Body of pancreas (tissue), 4 donors: ENCODE data around the gene GALNT2. TPM values are rescaled to one million over a fixed set of nuclear protein-coding genes. Genes with fewer than 3 reads are reported as not detected.

Experiments used
- ATAC-seq: fragments of 150-250 bp; one replicate; pipeline ENCODE4 v1.9.1; 2016
- DNase-seq, 4 donors: peaks; one replicate each; pipeline ENCODE4 v3.0.0-alpha.2; 2019
- H3K27ac ChIP-seq, 4 donors: fragments of 200-600 bp; sonication (generic); 1 replicate in 3 of 4; 2 replicates in 1 of 4; pipeline versions ENCODE4 v1.5.1 to v1.6.1; 2016 to 2019; ENCODE audit warnings: mild to moderate bottlenecking in 1 of 4, mixed read lengths in 1 of 4, moderate library complexity in 1 of 4
- H3K27me3 ChIP-seq, 2 donors: fragments of 200-600 bp; sonication (generic); one replicate each; pipeline ENCODE4 v1.6.0; 2016; ENCODE audit warnings: mild to moderate bottlenecking in 1 of 2
- H3K36me3 ChIP-seq, 2 donors: fragments of 200-600 bp; sonication (generic); replicated peaks in 1 of 2; 2 replicates each; pipeline ENCODE4 v1.5.1; 2016; ENCODE audit warnings: low read depth in 2 of 2; ENCODE audit not compliant: insufficient read depth in 1 of 2
- H3K4me1 ChIP-seq: fragments of 200-600 bp; sonication (generic); one replicate; pipeline ENCODE4 v1.6.0; 2016
- H3K4me3 ChIP-seq, 2 donors: fragments of 200-600 bp; sonication (generic); 1 replicate in 1 of 2; 2 replicates in 1 of 2; pipeline ENCODE4 v1.5.1; 2016 to 2019
- H3K9me3 ChIP-seq, 3 donors: fragments of 200-600 bp; sonication (generic); 1 replicate in 2 of 3; 2 replicates in 1 of 3; pipeline ENCODE4 v1.5.1; 2016
- POLR2A ChIP-seq, 3 donors: fragments of 450-650 bp; IDR thresholded peaks; one replicate each; pipeline ENCODE4 v1.6.1; 2016; ENCODE audit warnings: antibody characterized with exemption in 3 of 3, mild to moderate bottlenecking in 2 of 3
- WGBS, 2 donors: methylation state at CpG; one replicate each; pipeline ENCODE4 v1.1.5; 2017; 5-methylcytosine and 5-hydroxymethylcytosine counted together
- intact Hi-C: fragments of 100-400 bp; cut with DNase I; formaldehyde crosslinking; loops from one replicate; pipeline ENCODE4 v1.15.1; 2023
- total RNA-seq, 2 donors: library from RNA; depleted of rRNA; stranded (reverse); fragments of >200 nt; gene quantifications; one replicate each; pipeline ENCODE4 v1.1.0, GENCODE V29; 2016
- TF ChIP-seq, protein P1 (sequence below), 7 experiments: fragments of 450-650 bp in 4 of 7; fragments of 200-600 bp in 3 of 7; sonication (generic) in 3 of 7; IDR thresholded peaks; one replicate each; pipeline ENCODE4 v1.5.1; 2016 to 2019; ENCODE audit warnings: antibody characterized with exemption in 7 of 7

GALNT2 gene
- total RNA-seq, 2 donors from 2014 or later = 45.9 to 68.6 TPM

DNA sequence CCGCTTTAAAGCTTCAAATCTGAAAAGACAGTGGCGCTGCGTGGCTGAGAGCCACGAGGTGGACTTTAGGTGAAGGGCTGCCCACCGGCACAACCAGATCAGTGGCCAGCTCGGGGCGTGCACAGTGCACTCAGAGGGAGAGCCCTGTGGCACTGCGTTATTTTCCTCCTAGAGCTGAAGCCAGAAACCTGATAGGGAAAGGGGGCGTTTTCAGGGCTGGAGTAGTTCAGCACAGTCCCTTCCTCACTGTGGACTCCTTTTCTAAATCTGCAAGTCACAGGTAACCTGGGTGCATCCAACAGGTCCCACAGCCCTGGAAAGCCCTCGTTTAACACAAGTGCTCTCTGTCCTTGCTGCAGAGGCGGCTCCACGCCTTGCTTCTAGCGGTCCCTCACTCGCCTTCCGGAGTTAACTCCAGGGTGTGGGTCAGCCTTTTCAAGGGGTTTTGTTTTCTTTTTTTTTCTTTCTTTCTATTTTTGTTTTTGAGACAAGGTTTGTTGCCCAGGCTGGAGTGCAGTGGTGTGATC, 81.2 kb downstream of the GALNT2 start:
- peaks cover 91% of the 10 kb centered on the region for H3K4me1 ChIP-seq
- DNase-seq (no peak), ATAC-seq (peak; percentile 25)
- 52 to 55% methylated on average over 14 to 15 of the region's 15 CpGs for WGBS, 2 donors
- H3K27ac ChIP-seq = peak overlapping the region in 2 of 4 donors; percentile 33 to 53
- H3K4me3 ChIP-seq = no peak overlapping the region
- TF ChIP-seq POLR2A (IDR thresholded peaks at IDR 0.05) = no peak
- TF ChIP-seq, protein P1, sequence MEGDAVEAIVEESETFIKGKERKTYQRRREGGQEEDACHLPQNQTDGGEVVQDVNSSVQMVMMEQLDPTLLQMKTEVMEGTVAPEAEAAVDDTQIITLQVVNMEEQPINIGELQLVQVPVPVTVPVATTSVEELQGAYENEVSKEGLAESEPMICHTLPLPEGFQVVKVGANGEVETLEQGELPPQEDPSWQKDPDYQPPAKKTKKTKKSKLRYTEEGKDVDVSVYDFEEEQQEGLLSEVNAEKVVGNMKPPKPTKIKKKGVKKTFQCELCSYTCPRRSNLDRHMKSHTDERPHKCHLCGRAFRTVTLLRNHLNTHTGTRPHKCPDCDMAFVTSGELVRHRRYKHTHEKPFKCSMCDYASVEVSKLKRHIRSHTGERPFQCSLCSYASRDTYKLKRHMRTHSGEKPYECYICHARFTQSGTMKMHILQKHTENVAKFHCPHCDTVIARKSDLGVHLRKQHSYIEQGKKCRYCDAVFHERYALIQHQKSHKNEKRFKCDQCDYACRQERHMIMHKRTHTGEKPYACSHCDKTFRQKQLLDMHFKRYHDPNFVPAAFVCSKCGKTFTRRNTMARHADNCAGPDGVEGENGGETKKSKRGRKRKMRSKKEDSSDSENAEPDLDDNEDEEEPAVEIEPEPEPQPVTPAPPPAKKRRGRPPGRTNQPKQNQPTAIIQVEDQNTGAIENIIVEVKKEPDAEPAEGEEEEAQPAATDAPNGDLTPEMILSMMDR (IDR thresholded peaks at IDR 0.05) = no peak
- H3K27me3 ChIP-seq = no peaks in the 10 kb centered on the region
- no peaks in the 10 kb centered on the region for H3K36me3 ChIP-seq
- no peaks in the 10 kb centered on the region for H3K9me3 ChIP-seq
- intact Hi-C loops = no loop called here

DNA sequence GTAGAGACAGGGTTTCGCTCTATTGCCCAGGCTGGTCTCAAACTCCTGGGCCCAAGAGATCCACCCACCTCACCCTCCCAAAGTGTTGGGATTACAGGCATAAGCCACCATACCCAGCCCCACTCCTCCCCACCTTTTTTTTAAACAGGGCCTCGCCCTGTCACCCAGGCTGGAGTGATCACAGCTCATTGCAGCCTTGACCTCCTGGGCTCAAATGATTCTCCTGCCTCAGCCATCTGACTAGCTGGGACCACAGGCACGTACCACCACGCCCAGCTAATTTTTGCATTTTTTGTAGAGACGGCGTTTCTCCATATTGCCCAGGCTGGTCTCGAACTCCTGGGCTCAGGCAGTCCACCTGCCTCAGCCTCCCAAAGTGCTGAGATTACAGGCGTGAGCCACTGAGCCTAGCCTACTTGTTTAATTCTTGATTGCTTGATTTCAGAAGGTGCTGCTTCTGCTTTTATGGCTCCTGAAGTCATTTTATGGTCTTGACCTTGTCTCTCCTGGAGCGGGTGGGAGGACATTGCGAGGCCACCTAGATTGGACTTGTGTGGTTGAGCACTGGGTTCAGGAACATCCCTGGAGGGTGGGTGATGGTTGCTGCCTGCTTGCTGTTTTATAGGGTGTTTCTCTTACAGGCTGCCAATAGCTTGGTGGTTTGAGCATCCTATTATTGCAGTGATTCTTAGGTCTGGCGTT, 81.9 kb downstream of the GALNT2 start:
- no peaks in the 10 kb centered on the region for H3K36me3 ChIP-seq
- DNase-seq (no peak), ATAC-seq (no peak)
- H3K27ac ChIP-seq = no peak overlapping the region
- H3K27me3 ChIP-seq = no peaks in the 10 kb centered on the region
- no peak overlapping the region for H3K4me3 ChIP-seq
- no peaks in the 10 kb centered on the region for H3K9me3 ChIP-seq
- TF ChIP-seq, protein P1 (IDR thresholded peaks at IDR 0.05) = no peak
- TF ChIP-seq POLR2A (IDR thresholded peaks at IDR 0.05) = no peak
- WGBS, 2 donors = 85 to 88% methylated on average over 10 to 11 of the region's 11 CpGs
- peaks cover 91% of the 10 kb centered on the region for H3K4me1 ChIP-seq
- intact Hi-C loops = no loop called here

DNA sequence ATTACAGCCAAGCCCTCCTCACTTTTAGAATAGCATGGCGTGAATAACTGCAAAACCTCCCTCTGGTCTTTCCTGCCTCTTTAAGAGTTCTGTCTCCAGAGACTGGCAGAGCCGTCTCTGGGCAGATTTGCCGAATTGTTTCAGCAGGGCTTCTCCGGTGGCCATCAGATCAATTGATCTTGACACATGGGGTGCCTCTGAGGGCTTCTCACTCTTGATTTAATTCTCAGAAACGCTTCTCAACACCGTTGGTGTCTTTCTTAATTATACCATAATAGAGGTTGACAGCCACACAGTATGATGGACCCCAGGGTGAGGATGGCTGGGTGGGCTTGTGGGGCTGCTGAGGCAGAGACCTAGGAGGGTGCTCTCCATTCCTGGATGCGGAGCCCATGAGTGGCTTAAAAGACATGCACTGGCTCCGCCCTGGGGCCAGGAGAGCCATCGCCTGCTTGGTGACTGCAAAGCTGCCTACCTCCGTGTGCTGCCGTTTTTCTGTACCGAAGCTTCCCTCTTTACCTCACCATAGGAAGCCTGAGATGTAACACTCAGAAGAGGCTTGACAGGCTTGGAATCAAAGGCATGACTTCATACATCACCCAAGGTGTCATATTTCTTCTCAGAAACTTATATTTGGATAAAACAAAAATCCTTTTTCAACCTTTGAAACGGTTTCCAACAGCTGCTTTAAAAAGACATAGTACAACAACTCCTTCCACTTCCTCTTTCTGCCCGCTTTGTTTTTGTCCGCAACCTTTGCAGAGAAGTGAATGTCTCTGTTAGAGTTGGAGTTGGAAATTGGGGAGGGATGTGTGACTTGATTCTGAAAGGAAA, 82.9 kb downstream of the GALNT2 start:
- Histone ChIP-seq H3K4me1 (peaks cover 91% of the 10 kb centered on the region), H3K4me3 (no peak overlapping the region), H3K9me3 (no peaks in the 10 kb centered on the region), H3K27ac (peak overlapping the region in 2 of 4 donors; percentile 41 to 56), H3K36me3 (no peaks in the 10 kb centered on the region), H3K27me3 (no peaks in the 10 kb centered on the region)
- TF ChIP-seq, protein P1 (IDR thresholded peaks at IDR 0.05) = no peak
- TF ChIP-seq POLR2A (IDR thresholded peaks at IDR 0.05) = no peak
- ATAC-seq = no peak
- intact Hi-C loops = no loop called here
- no peak for DNase-seq
- 48 to 61% methylated on average over 13 to 15 of the region's 15 CpGs for WGBS, 2 donors

DNA sequence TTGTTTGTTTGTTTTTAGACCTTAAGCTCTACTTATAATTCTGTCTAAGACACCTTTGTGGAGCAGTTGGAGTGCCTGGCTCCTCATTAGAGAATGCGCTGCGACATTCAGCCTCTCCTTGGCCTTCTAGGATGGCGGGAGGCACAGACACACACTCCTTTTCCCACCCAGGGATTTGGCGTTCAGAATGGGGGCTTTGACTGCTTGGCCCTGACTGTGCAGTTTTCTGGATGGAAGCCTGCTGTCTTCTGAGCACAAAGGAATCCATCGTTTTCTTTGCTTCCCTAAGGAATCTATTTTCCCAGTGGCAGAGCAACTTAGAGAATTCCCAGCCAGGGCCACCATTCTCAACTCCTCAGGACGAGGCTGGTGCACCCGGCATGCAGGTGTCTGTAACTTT, 83.6 kb downstream of the GALNT2 start:
- Histone ChIP-seq H3K36me3 (no peaks in the 10 kb centered on the region), H3K9me3 (no peaks in the 10 kb centered on the region), H3K4me3 (no peak overlapping the region), H3K4me1 (peaks cover 91% of the 10 kb centered on the region), H3K27me3 (no peaks in the 10 kb centered on the region), H3K27ac (peak overlapping the region in 1 of 4 donors; percentile 56)
- DNase-seq = no peak
- TF ChIP-seq, protein P1 (IDR thresholded peaks at IDR 0.05) = no peak
- no peak for TF ChIP-seq POLR2A (IDR thresholded peaks at IDR 0.05)
- intact Hi-C loops = no loop called here
- 56 to 69% methylated on average over 7 of the region's 7 CpGs for WGBS, 2 donors
- no peak for ATAC-seq
